HG02981 (cell line): ENCODE data around the gene COPZ1.

Experiments
- ATAC-seq: cut with Tn5 transposase; IDR thresholded peaks from one replicate; pipeline ENCODE4 v1.9.1; 2021; ENCODE audit warnings: mild to moderate bottlenecking, moderate library complexity; ENCODE audit not compliant: unreplicated experiment

COPZ1 gene

DNA sequence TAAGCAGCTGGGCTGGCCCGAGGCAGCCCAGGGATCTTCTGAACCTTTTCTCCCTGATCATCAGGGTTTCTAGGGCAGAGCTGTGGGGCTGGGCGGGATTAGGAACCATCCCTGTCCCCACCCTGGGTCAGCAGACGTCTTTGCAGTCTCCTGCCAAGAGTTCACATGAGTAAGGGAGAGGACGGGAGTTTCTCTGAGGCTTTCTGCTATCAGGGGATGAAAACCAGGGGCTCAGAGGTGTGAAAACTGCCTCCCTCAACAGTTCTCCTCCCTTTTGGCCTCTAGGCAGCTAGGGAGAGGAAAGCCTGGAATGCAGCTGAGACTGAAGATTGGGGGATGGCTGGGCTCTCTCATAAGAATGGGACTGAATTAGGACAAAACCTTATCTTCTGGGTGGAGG lies 51.7 kb downstream of the COPZ1 start:
- ATAC-seq = no peak

DNA sequence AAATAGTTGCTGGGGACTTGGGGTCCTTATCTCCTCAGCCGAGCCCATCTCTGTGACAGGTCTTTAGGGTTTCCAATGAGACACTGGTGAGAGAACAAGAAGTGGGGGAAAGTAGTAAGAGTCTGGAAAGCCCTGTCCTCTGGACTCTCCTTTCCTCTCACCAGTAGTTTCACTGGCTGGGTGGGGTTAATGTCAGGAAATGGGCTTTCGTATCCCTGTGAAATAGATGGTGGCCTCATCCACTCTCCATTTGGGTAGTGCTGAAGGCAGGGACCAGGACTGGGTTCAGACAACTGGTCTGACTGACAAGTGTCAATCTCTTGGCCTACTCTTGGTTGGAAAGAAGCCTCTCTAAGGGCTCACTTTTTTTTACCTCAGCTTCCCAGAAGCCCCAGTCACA lies 52.1 kb downstream of the COPZ1 start:
- ATAC-seq = no peak

DNA sequence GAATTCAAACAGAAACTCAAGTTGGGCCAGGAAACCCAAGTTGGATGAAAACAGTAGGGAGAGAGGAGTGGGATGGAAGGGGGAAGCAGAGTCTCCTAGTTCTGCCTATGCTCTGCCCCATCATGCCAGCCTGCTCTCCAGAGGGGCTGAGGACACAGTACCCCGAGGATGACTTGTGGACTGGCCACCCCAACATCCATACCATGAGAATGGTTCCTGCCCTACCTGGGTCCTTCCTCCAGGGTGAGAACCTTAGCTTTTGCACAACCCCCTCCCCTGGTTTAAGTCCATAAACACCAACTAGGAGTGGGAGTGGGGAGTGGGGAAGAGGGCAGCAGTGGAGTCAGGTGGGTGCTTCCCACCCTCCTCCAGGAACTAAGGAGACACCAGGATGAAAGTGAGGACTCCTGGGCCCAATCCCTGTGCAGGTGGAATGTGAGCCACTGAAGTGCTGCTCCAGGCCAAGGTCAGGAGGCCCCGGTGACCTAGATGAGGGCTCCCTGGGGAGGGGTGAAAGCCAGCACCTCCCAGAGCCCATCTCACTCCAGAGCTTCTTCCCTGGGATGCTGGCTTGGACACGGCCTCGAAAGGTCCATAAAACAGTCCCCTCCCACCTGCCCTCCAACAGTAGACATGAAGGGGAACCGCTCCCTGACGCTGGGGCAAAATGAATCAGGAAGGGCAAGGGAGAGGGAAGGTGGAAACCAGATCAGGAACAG lies 53.0 kb downstream of the COPZ1 start:
- no peak for ATAC-seq

DNA sequence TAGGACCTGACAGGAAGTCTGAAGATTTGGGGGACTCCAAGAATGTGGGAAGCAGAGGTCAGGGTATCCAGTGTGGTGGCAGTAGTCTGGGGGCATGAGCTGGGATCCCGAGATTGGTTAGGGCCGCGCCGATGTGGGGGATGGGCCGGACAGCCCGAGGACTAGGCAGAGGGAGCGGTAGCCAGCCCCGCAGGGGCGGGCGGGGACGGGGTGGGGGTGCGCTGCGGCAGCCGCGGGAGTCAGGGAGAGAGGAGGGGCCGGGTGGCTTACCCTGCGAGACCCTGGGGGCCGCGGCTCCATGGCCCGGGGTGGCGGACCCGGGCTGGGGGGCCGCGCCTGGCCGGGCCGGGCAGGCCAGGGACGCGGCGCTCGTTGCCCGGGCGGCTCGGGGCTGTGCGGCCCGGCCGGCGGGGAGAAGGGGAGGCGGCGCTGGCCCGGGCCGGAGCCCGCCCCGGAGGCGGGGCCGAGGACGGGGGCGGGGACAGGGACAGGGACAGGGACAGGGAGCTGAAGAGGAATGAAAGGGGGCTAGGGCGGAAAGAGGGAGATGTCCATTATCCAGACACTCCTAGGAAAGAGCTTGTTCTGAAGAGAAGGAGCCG lies 54.0 kb downstream of the COPZ1 start:
- ATAC-seq = no peak

DNA sequence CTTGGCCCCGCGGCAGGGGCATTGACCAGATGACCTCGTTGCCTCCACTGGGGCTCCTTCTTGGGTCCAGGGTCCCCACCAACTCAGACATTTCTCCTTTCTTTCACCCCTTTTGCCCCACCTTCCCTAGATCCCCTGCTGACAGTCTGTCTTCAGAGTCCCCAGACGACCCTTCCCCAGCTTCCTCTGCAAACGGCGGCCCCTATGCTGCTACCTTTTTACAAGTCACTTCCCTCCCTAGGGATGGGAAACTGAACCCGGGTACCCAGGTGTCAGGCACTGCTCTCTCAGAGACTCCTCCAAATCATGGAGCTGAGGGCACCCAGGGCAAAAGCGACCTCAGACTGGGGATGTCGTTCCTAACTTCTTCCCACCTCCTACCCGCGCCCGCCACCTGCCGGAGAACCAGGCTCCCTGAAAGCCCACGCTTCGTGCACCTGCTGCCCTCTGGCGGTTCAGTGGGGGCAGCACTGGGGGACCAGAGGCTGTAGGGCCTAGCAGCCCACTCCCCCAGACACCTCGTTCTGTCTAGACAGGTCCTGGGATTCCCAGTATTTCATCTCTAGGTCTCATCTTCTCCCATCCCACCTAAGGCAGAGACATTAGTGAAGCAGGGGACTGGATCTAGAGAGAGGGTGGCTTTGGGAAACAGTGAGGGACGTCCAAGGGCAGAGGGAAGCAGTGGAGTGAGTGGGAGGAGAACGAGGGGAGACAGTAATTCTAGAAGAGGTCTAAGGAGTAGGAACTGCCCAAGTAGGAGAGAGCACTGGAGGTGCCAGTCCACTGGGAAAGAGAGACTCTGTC lies 54.7 kb downstream of the COPZ1 start:
- peak; percentile 78 for ATAC-seq

DNA sequence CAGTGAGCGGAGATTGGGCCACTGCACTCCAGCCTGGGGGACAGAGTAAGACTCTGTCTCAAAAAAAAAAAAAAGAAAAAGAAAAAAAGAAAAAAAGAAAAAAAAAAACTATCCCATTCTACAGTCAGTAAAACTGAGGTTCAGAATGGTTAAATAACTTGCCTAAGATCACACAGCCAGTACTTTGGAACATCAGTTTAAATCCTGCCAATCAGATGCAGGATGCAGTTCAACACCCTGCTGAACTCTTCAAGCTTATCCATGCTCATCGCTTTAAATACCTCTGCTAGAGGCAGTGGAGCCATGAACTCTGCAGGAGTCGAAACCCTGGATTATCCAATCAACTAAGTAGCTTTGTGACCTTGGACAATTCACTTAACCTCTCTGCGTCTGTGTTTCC lies 56.2 kb downstream of the COPZ1 start:
- ATAC-seq = no peak

DNA sequence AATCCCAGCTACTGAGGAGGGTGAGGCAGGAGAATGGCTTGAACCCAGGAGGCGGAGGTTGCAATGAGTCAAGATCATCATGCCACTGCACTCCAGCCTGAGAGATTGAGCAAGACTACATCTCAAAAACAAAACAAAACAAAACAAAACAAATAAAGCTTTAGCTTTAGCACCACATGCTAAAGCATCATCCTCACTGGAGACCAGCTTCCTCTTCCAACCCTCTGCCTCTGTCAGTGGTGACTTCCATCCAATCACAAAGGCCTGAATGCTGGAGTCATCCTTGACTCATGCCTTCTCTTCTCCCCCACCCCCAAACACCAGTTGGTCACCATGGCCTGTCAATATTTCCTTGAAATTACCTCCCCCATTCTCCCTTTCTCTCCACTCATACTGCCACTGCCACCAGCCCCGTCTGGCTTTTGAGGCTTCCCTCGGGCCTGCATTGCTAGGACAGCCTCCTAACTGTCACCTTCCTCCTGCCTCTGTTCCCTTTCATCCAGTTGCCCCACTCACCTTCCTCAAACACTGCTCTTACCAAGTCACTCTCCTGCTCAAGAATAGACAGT lies 58.2 kb downstream of the COPZ1 start:
- no peak for ATAC-seq

DNA sequence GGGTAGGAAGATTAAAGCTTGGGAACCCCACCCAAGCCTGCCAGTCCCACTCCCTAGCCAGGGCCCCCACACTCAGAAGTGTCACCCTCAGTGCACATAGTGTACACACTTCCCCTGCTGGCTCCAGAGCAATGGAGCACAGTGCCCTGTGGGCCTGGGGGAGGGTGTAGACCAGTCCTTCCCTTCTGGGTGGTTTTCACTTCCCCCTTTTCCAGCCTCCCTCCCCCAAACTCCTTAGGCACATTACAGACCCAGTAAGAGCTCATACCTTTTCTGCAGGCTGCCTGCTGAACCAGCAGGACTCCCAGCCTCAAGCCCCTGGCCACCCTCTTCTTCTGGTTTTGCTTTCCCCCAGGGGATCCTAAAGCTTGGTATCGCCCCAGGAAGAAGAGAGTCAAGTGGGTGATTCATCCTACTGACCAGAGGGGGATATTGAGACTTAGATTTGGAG lies 59.7 kb downstream of the COPZ1 start, which contains the start of gene ZNF385A:
ZNF385A (minus strand) TSS at position 143 of the 451 bp plus-strand sequence. CDS start 219 bp downstream, outside the sequence.
- peak; percentile 34 for ATAC-seq

DNA sequence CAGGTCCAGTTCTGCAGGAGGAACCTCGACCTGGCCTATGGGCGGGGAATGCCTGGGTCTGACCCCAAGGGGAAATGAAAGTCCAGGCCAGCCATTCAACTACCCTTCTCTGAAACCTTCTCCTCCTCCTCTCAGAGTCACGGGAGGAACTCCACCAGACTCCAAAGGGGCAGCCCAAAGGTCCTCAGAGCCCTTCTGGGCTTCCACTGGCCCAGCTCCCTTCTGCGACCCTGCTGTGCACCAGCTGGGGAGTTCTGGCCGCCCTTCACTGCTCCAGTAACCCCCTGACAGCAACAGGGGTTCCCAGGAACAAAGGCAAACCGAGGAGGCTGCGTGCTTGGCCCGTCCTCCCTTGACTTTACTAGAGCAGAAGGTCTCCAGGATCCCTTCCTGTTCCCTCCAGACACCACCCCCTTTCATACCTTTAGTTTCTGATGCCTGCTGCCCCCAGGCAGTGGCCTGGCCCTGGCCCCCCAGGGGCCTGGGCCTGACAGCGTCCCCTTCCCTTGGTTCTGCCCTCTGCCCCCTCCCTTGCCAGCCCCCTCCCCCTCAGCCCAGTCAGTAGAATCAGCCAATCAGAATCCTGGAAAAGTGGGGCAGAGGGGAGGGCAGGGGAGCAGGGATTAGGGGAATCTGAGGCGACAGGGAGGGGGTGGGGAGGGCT lies 60.5 kb downstream of the COPZ1 start:
- ATAC-seq = peak; percentile 67

DNA sequence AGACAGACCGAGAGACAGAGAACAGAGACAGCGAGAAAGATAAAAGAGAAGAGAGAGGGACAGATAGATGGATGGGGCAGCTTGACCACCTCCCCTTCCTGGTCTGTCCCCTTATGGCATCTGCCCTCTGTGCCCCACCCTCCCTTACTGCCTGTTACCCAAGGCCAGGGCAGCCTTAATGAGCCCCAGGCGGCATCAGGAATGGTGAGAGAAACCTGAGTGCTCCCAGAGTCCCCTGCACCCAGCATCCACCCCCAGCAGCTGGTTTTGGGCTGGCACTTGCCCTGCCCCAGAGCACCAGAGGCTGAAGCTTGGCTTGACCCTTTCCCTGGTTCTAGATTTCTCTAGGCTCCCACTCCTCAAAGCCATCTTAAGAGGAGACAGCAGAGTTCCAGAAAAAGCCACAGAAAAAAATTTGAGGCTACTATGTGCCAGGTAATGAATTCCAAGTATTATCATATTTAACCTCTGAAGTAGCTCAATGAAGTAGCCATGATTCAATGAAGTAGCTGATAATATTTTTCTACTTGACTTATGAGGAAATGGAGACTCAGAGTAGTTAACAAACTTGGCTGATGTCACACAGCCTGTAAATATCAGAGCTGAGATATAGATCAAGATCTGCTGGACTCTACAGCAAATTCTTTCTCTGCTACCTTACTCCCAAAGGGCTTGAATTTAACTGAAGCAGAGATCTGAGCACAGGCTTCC lies 61.6 kb downstream of the COPZ1 start:
- ATAC-seq = no peak

DNA sequence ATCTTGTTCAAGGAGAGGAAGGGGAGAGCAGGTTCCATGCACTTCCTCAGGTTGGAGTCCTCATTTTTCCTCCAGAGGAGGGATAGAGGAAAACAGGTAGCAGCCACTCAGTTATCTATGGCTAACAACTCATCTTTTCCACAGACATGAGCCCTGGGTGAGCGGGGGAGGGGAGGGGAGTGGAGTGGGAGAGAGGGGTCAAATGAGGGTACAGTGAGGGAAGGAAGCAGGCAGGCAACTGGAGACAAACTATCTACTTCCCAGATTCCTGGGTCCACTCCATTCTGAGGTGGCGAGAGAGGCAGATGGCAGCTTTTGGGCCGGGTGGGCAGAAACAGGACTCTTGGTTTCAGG lies 62.2 kb downstream of the COPZ1 start:
- ATAC-seq = no peak

DNA sequence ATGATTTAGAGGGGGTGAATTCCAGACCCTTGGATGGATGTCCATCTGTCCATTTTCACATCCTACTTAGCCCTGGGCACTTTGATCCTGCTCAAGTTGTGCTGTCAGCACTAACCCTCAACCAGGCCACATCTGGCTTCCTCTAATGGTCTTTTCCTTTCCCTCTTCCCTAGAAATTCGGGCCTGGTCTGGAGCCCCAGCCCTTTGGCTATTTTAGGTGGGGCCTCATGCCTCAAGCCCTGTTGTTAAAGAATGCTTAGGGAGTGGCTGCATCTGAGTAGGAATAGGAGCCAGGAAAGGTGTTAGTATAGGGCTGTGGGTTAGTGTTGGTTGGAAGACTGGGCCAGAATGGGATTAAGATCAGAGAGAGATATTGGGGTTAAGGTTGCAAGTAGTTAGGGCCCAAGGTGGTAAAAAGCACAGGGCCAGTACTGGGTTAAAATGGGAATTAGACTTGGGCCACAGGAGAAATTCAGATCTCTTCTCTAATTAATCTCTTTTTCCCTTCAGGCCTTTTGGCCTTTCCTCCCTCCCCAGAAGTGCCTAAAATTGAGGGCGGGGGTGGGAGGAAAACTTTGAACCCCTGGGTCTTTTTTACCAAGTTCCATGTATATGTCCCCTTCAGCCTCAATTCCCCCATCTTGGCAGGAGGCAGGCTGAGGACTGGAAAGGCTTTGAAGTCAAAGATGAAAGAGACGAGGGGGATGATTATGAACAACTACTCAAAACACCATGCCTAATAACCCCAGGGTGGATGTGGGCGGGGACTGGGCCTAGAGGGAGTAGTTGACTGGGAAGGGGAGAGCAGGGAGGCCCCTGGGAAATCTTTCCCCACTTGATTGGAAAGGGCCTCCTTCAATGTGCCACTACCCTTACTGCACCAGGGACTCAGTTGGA lies 63.6 kb downstream of the COPZ1 start:
- no peak for ATAC-seq

DNA sequence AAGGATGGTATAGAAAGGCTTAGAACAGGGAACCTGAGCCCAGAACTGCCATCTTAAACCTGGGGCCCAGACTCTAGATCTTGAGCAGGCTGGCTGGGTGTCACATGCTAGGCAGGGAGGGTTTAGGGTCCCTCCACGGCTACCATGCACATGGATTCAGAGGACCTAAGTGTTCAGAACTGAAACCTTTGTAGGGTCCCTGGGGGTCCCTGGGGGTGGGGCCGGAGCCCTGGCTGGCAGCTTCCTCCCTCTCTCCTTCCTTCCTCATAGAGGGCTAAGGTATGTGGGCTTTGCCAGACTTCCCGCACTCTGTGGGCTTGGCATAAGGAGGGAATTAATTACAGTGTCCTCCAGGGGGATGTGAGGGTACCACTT lies 64.2 kb downstream of the COPZ1 start:
- ATAC-seq = no peak

DNA sequence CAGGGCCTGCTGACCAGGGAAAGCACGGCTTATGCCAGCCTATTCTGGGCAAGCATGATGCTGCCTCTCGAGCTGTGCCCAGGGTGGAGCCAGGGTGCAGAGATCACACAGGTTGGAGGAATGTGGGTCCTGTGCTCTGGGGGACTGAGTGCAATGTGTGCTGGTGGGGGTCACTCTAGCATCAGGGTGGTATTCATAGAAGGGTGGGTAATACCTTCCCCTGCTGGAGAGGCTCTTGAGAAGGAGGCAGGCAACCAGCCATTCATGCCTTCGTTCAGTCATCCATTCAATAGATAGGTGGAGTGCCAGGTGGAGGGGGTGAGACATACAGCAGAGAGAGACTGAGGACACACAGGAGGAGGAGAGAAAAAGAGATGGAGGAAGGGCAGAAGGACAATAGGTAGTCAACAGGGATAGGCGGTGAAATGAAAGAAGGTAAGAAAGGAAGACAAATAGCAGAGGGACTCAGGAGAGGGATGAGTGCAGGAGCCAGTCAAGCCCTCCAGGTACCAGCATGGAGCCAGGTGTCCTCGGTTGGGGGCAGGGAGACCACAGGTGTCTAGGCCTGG lies 64.8 kb downstream of the COPZ1 start:
- no peak for ATAC-seq

DNA sequence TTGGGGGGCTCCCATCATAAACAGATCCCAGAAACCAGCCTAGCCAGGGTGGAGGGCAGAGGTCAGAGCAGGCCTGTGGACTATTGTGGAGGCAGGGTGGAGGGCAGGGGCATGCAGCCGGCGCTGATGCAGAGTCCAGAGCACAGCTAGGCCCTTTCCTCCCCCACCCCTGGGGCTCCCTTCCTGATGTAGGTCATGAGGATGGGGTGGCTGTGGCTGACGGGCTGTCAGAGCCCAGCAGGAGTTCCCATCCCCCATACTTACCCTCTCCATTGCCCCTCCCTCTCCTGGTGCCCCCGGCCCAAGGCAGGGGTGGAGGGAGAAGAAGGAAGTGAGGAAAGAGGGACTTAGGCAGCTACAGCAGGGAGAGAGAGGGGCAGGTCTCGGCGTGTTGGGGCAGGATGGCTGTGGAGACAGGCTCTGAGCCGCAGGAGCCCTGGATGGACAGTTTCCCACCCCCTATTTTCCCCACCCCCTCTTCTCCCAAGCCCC lies 65.3 kb downstream of the COPZ1 start:
- ATAC-seq = no peak

DNA sequence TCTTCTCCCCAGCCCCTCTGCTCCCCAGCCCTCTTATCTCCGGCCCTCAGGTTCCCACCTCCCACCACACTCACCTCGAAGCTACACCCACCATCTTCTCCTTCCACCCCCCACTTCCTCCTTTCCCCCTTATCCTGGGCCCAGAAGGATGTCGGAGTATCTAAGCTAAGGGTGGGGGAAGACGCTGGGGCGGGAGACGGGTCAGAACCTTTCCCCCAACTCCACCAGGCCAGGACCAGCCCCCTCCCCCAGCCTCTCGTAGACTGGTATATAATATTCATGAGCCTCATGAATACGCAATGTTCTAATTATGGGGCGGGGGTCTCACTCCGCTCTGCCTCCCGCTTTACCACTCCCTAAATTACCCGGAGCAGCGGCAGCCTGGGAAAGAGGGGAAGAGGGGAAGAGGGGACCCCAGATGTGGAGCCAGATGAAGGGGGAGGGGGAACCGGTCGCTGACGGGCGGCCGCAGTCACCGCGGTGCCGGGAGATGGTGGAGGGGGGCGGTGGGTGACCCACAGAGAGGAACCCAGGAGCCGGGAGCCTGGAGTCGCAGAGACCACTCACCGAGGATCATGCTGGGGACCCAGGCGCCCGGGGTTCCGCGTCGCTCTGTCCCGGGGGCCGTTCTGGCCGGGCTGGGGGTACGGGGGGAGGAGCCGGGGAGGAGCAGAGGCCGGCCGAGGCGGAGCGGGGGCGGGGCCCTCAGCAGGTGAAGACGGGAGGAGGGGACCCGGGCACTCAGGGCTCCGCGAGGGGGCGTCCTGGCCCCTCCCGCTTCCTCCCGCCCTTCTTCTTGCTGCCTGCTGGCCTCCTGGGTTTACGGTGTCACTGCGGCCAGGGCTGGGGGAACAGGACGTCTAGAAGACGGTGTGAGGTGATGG lies 66.0 kb downstream of the COPZ1 start:
- ATAC-seq = peak; percentile 50

DNA sequence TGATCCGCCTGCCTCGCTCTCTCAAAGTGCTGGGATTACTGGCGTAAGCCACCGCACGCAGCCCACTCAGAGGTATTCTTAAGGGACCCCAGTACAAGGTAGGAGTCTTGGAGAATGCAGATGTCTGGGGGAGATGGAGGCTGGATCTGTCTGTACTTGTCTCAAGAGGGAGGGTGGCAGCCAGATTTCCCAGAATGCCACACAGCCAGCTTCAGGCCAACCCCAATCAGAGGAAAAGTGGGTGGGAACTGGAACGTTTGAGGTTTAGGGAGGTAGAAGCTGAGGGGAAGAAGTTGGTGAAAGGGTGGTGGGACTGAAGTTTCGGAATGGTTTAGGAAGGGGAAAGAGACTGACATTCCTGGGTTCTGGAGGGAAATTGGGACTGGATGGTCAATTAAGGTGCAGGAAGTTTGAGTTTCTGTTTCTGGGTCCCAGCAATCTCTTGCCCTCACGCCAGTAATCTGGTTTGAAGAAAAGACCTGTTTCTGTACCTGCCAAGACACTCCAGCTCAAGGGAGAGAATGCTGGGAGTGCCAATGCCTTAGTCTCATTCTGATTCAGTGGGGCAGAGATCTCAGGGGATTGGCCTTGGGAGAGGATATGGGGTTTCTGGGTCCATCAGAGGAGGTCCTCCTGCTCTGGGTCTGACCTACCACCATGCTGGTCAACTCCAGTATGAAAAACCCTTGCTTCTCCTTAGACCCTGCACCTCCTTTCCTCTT lies 67.7 kb downstream of the COPZ1 start:
- ATAC-seq = no peak
